Measurements from ENCODE around the gene PINLYP. TPM values are rescaled to one million over a fixed set of nuclear protein-coding genes. Genes with fewer than 3 reads are reported as not detected.

The PINLYP gene
- total RNA-seq, 1 experiment from 2014 or later = 6.4 TPM

DNA sequence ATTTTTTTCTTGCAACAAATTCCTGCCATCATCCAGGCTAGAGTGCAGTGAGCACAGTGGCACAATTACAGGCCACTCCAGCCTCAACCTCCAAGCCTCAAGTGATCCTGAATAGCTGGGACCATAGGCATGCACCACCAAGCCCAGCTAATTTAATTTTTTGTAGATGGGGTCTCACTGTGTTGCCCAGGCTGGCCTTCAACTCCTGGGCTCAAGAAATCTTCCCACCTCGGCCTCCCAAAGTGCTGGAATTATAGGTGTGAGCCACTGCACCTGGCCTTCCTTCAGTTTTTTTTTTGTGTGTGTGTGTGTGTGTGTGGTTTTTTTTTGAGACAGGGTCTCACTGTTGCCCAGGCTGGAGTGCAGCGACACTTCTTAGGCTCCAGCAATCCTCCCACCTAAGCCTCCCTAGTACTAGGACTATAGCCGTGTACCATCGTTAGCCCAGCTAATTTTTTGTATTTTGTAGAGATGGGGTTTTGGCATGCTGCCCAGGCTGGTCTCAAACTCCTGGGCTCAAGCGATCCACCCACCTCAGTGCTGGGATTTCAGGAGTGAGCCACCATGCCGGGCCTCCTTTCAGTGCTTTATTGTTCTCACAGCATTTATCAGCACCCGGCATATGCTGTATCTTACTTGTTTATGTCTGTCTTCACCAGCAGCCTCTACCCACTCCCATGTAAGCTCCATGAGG is 30.4 kb downstream of the PINLYP start:
- no peaks in the 10 kb centered on the region for H3K27me3 Mint-ChIP-seq (ENCODE audit: low read depth)
- no peak for DNase-seq (ENCODE audit: low spot score)
- ChIA-PET CTCF (interaction anchor here (1.0 to 2.4 kb wide), 4 partner anchors 11 to 71 kb away, joined by 3 to 8 read pairs (median 4); no protein-coding TSS in a partner anchor), POLR2A (interaction anchor here (0.7 to 1.4 kb wide), 2 partner anchors 10 to 1482 kb away, joined by 3 to 4 read pairs; partner anchors contain the start of genes IRGQ and ZNF576)
- H3K27ac Mint-ChIP-seq = no peak overlapping the region
- no peaks in the 10 kb centered on the region for H3K9me3 Mint-ChIP-seq
- no peak overlapping the region for H3K4me3 Mint-ChIP-seq
- no peak for TF ChIP-seq NFATC4 (CRISPR knock-in tag; IDR thresholded peaks at IDR 0.05)
- no peak for TF ChIP-seq RELA (CRISPR knock-in tag; IDR thresholded peaks at IDR 0.05; ENCODE audit: borderline replicate concordance)
- no peak for TF ChIP-seq NR3C1 (CRISPR knock-in tag; conservative IDR thresholded peaks at IDR 0.05; ENCODE audit: low read depth)
- no peak for TF ChIP-seq ATF1 (CRISPR knock-in tag; IDR thresholded peaks at IDR 0.05)
- TF ChIP-seq, protein P1, sequence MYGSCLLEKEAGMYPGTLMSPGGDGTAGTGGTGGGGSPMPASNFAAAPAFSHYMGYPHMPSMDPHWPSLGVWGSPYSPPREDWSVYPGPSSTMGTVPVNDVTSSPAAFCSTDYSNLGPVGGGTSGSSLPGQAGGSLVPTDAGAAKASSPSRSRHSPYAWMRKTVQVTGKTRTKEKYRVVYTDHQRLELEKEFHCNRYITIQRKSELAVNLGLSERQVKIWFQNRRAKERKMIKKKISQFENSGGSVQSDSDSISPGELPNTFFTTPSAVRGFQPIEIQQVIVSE (CRISPR knock-in tag; IDR thresholded peaks at IDR 0.05; ENCODE audit: borderline replicate concordance) = no peak
- TF ChIP-seq FOXP1 (CRISPR knock-in tag; IDR thresholded peaks at IDR 0.05; ENCODE audit: borderline replicate concordance) = no peak
- no peak for TF ChIP-seq ETV6 (CRISPR knock-in tag; IDR thresholded peaks at IDR 0.05)
- TF ChIP-seq PRDM15 (CRISPR knock-in tag; IDR thresholded peaks at IDR 0.05) = no peak
- no peak for TF ChIP-seq ATF3 (CRISPR knock-in tag; conservative IDR thresholded peaks at IDR 0.05)
- TF ChIP-seq MLX (CRISPR knock-in tag; IDR thresholded peaks at IDR 0.05) = no peak
- TF ChIP-seq, protein P2, sequence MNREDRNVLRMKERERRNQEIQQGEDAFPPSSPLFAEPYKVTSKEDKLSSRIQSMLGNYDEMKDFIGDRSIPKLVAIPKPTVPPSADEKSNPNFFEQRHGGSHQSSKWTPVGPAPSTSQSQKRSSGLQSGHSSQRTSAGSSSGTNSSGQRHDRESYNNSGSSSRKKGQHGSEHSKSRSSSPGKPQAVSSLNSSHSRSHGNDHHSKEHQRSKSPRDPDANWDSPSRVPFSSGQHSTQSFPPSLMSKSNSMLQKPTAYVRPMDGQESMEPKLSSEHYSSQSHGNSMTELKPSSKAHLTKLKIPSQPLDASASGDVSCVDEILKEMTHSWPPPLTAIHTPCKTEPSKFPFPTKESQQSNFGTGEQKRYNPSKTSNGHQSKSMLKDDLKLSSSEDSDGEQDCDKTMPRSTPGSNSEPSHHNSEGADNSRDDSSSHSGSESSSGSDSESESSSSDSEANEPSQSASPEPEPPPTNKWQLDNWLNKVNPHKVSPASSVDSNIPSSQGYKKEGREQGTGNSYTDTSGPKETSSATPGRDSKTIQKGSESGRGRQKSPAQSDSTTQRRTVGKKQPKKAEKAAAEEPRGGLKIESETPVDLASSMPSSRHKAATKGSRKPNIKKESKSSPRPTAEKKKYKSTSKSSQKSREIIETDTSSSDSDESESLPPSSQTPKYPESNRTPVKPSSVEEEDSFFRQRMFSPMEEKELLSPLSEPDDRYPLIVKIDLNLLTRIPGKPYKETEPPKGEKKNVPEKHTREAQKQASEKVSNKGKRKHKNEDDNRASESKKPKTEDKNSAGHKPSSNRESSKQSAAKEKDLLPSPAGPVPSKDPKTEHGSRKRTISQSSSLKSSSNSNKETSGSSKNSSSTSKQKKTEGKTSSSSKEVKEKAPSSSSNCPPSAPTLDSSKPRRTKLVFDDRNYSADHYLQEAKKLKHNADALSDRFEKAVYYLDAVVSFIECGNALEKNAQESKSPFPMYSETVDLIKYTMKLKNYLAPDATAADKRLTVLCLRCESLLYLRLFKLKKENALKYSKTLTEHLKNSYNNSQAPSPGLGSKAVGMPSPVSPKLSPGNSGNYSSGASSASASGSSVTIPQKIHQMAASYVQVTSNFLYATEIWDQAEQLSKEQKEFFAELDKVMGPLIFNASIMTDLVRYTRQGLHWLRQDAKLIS (CRISPR knock-in tag; IDR thresholded peaks at IDR 0.05; ENCODE audit: borderline replicate concordance) = no peak
- no peak for TF ChIP-seq ZNF396 (CRISPR knock-in tag; IDR thresholded peaks at IDR 0.05; ENCODE audit: borderline replicate concordance)
- no peak for TF ChIP-seq CREB1 (CRISPR knock-in tag; IDR thresholded peaks at IDR 0.05)
- no peak for TF ChIP-seq FOXP4 (CRISPR knock-in tag; IDR thresholded peaks at IDR 0.05)
- TF ChIP-seq TCF7 (CRISPR knock-in tag; IDR thresholded peaks at IDR 0.05; ENCODE audit: low read depth) = no peak
- TF ChIP-seq HMGA2 (CRISPR knock-in tag; IDR thresholded peaks at IDR 0.05) = no peak
- TF ChIP-seq MAX (CRISPR knock-in tag; IDR thresholded peaks at IDR 0.05) = no peak
- no peak for TF ChIP-seq ZNF423 (CRISPR knock-in tag; IDR thresholded peaks at IDR 0.05)
- no peak for TF ChIP-seq MXD4 (CRISPR knock-in tag; IDR thresholded peaks at IDR 0.05; ENCODE audit: borderline replicate concordance)
- H3K4me1 Mint-ChIP-seq = peaks cover 6% of the 10 kb centered on the region; the same call in 1 of the 2 replicates
- H3K36me3 Mint-ChIP-seq = no peaks in the 10 kb centered on the region
- ATAC-seq = no peak

Data from WTC11 (cell line).